ENCODE data around the gene MXD4. TPM values are rescaled to one million over a fixed set of nuclear protein-coding genes. Genes with fewer than 3 reads are reported as not detected.
A peak's percentile ranks its signal among the peaks of the same experiment; 100 is the strongest.

The MXD4 gene
- total and polyA plus RNA-seq, 2 donors (not counting 1 experiment from before 2014, with no cell fraction given), result 22.1 to 42.1 TPM

- no peak for DNase-seq (ENCODE audit: low read depth in 2 of 2)
- Histone ChIP-seq H3K27ac (ENCODE audit: insufficient read depth, low read length) (no peak overlapping the region), H3K36me3 (ENCODE audit: control insufficient read depth, insufficient read depth, low read length) (no peaks in the 10 kb centered on the region), H3K4me3 (replicated peaks in 1 of 4; ENCODE audit: control extremely low read depth in 1 of 4, insufficient read depth in 1 of 4, low read depth in 3 of 4, low read length in 4 of 4) (no peak overlapping the region), H3K9me3 (ENCODE audit: control insufficient read depth, insufficient read depth, low read depth, low read length) (no peaks in the 10 kb centered on the region), H3K79me2 (ENCODE audit: control insufficient read depth, insufficient read depth, low read length) (no peaks in the 10 kb centered on the region), H3K4me2 (ENCODE audit: extremely low read depth, insufficient read depth, low read length) (no peak overlapping the region), H3K27me3 (ENCODE audit: control insufficient read depth, insufficient read depth, low read length) (no peaks in the 10 kb centered on the region), H2AFZ (ENCODE audit: low read length) (no peak overlapping the region), H3K9ac (ENCODE audit: insufficient read depth, low read length) (no peak overlapping the region), H4K20me1 (ENCODE audit: control insufficient read depth, extremely low read depth, insufficient read depth, low read length) (no peaks in the 10 kb centered on the region), H3K4me1 (ENCODE audit: control insufficient read depth, extremely low read depth, insufficient read depth, low read length) (peaks cover 7% of the 10 kb centered on the region)
- no peak for TF ChIP-seq EZH2 (IDR thresholded peaks at IDR 0.05; ENCODE audit: low read length, missing control alignments)
These were observed 25.1 kb upstream of the MXD4 start for GRCh38 chr4:2286904-2287593.

- Histone ChIP-seq H3K4me3 (replicated peaks in 1 of 4; ENCODE audit: control extremely low read depth in 1 of 4, insufficient read depth in 1 of 4, low read depth in 3 of 4, low read length in 4 of 4) (no peak overlapping the region), H3K36me3 (ENCODE audit: control insufficient read depth, insufficient read depth, low read length) (no peaks in the 10 kb centered on the region), H2AFZ (ENCODE audit: low read length) (no peak overlapping the region), H3K4me2 (ENCODE audit: extremely low read depth, insufficient read depth, low read length) (no peak overlapping the region), H4K20me1 (ENCODE audit: control insufficient read depth, extremely low read depth, insufficient read depth, low read length) (no peaks in the 10 kb centered on the region), H3K4me1 (ENCODE audit: control insufficient read depth, extremely low read depth, insufficient read depth, low read length) (peaks cover 7% of the 10 kb centered on the region), H3K79me2 (ENCODE audit: control insufficient read depth, insufficient read depth, low read length) (no peaks in the 10 kb centered on the region), H3K9me3 (ENCODE audit: control insufficient read depth, insufficient read depth, low read depth, low read length) (no peaks in the 10 kb centered on the region), H3K9ac (ENCODE audit: insufficient read depth, low read length) (no peak overlapping the region), H3K27ac (ENCODE audit: insufficient read depth, low read length) (no peak overlapping the region), H3K27me3 (ENCODE audit: control insufficient read depth, insufficient read depth, low read length) (no peaks in the 10 kb centered on the region)
- no peak for DNase-seq (ENCODE audit: low read depth in 2 of 2)
- no peak for TF ChIP-seq EZH2 (IDR thresholded peaks at IDR 0.05; ENCODE audit: low read length, missing control alignments)
- no peak for TF ChIP-seq CTCF (conservative IDR thresholded peaks at IDR 0.05 in 1 of 2, IDR thresholded peaks at IDR 0.05 in 1 of 2; ENCODE audit: low read depth in 1 of 2, low read length in 2 of 2)
These were observed 23.9 kb upstream of the MXD4 start for GRCh38 chr4:2285613-2286381.

GRCh38 chr4:2284934-2285612 is 23.2 kb upstream of the MXD4 start:
- no peaks in the 10 kb centered on the region for H3K27me3 ChIP-seq (ENCODE audit: control insufficient read depth, insufficient read depth, low read length)
- no peaks in the 10 kb centered on the region for H3K79me2 ChIP-seq (ENCODE audit: control insufficient read depth, insufficient read depth, low read length)
- H3K4me1 ChIP-seq (ENCODE audit: control insufficient read depth, extremely low read depth, insufficient read depth, low read length), result peaks cover 7% of the 10 kb centered on the region
- TF ChIP-seq EZH2 (IDR thresholded peaks at IDR 0.05; ENCODE audit: low read length, missing control alignments), result no peak
- TF ChIP-seq CTCF (conservative IDR thresholded peaks at IDR 0.05 in 1 of 2, IDR thresholded peaks at IDR 0.05 in 1 of 2; ENCODE audit: low read depth in 1 of 2, low read length in 2 of 2), result no peak
- H3K9me3 ChIP-seq (ENCODE audit: control insufficient read depth, insufficient read depth, low read depth, low read length), result no peaks in the 10 kb centered on the region
- H2AFZ ChIP-seq (ENCODE audit: low read length), result no peak overlapping the region
- H3K36me3 ChIP-seq (ENCODE audit: control insufficient read depth, insufficient read depth, low read length), result no peaks in the 10 kb centered on the region
- no peak overlapping the region for H3K4me2 ChIP-seq (ENCODE audit: extremely low read depth, insufficient read depth, low read length)
- no peak overlapping the region for H3K9ac ChIP-seq (ENCODE audit: insufficient read depth, low read length)
- peak overlapping the region; percentile 44 for H3K27ac ChIP-seq (ENCODE audit: insufficient read depth, low read length)
- H4K20me1 ChIP-seq (ENCODE audit: control insufficient read depth, extremely low read depth, insufficient read depth, low read length), result no peaks in the 10 kb centered on the region
- H3K4me3 ChIP-seq (replicated peaks in 1 of 4; ENCODE audit: control extremely low read depth in 1 of 4, insufficient read depth in 1 of 4, low read depth in 3 of 4, low read length in 4 of 4), result no peak overlapping the region
- DNase-seq (ENCODE audit: low read depth in 2 of 2), result peak; percentile 31 to 67

All from fibroblast of lung (primary cell).